OCI-LY7 (cell line): Measurements from ENCODE around the gene UBE2C. TPM values are rescaled to one million over a fixed set of nuclear protein-coding genes. Genes with fewer than 3 reads are reported as not detected.
"Not testable (repeated sequence)": the region's sequence is repeated elsewhere in the genome, so short reads cannot be mapped to it uniquely, and the experiment has no call there.

Experiments
- BruUV-seq: library from RNA; stranded (reverse); fragments of 400-500 nt; replicated peaks from 2 replicates; lab custom pipeline; 2021; lab: Mats Ljungman, UMichigan
- CTCF ChIA-PET: fragments of 300-600 bp; sonication (Branson Sonifier 250); formaldehyde crosslinking; loops from one replicate; lab custom pipeline; 2022; ENCODE audit warnings: antibody characterized with exemption; ENCODE audit not compliant: unreplicated experiment; lab: Charles Lee
- POLR2A ChIA-PET: fragments of 300-600 bp; sonication (Branson Sonifier 250); formaldehyde crosslinking; loops from one replicate; lab custom pipeline; 2022; ENCODE audit warnings: antibody characterized with exemption; lab: Charles Lee
- DNase-seq: peaks from one replicate; pipeline ENCODE4 v3.0.0-alpha.2; 2015; ENCODE audit warnings: low spot score
- H2AFZ ChIP-seq: fragments of 200-600 bp; sonication (generic), shearing (Covaris generic); 2 replicates; pipeline ENCODE4 v1.6.1; 2014; ENCODE audit warnings: mild to moderate bottlenecking, antibody characterized with exemption, low read length, moderate library complexity
- H3K27ac ChIP-seq: fragments of 200-600 bp; sonication (generic); 2 replicates; pipeline ENCODE4 v1.5.1; 2014; ENCODE audit warnings: mixed run types, low read depth, mild to moderate bottlenecking, moderate library complexity, low read length, inconsistent platforms; ENCODE audit not compliant: poor library complexity, severe bottlenecking
- H3K36me3 ChIP-seq: fragments of 200-600 bp; sonication (generic); 2 replicates; pipeline ENCODE4 v1.6.1; 2014; ENCODE audit warnings: mild to moderate bottlenecking, antibody characterized with exemption, low read length, moderate library complexity, mixed read lengths; ENCODE audit not compliant: insufficient read depth
- H3K4me1 ChIP-seq: fragments of 200-600 bp; sonication (generic); 2 replicates; pipeline ENCODE4 v1.5.1; 2014; ENCODE audit warnings: mild to moderate bottlenecking, low read length; ENCODE audit not compliant: insufficient read depth, poor library complexity, severe bottlenecking
- H3K4me2 ChIP-seq: fragments of 200-600 bp; sonication (generic); 2 replicates; pipeline ENCODE4 v1.6.1; 2014; ENCODE audit warnings: mild to moderate bottlenecking, low read length
- H3K4me3 ChIP-seq: fragments of 200-600 bp; sonication (generic); 2 replicates; pipeline ENCODE4 v1.5.1; 2014; ENCODE audit warnings: mild to moderate bottlenecking, low read depth, low read length; ENCODE audit not compliant: poor library complexity, severe bottlenecking
- H3K79me2 ChIP-seq: fragments of 200-600 bp; sonication (generic); 2 replicates; pipeline ENCODE4 v1.6.1; 2016; ENCODE audit warnings: low read depth, mild to moderate bottlenecking, low read length, moderate library complexity, mixed read lengths; ENCODE audit not compliant: insufficient read depth
- H3K9me2 ChIP-seq: fragments of 200-600 bp; sonication (generic); 2 replicates; pipeline ENCODE4 v1.6.1; 2016; ENCODE audit warnings: mild to moderate bottlenecking, low read length, mixed read lengths; ENCODE audit not compliant: insufficient read depth
- H3K9me3 ChIP-seq: fragments of 200-600 bp; sonication (generic); 2 replicates; pipeline ENCODE4 v1.6.1; 2014; ENCODE audit warnings: mild to moderate bottlenecking, mixed run types, low read length, mixed read lengths
- H4K20me1 ChIP-seq: fragments of 200-600 bp; sonication (generic); 2 replicates; pipeline ENCODE4 v1.6.1; 2014; ENCODE audit warnings: mild to moderate bottlenecking, antibody characterized with exemption, low read length, moderate library complexity, mixed read lengths; ENCODE audit not compliant: insufficient read depth
- EZH2phosphoT487 ChIP-seq: fragments of 200-600 bp; sonication (generic); IDR thresholded peaks from 2 replicates; pipeline ENCODE4 v1.6.1; 2018; ENCODE audit warnings: low read depth, borderline replicate concordance, mild to moderate bottlenecking, mixed run types, antibody characterized with exemption, low read length, moderate library complexity, mixed read lengths
- intact Hi-C: fragments of 100-400 bp; cut with micrococcal nuclease; formaldehyde crosslinking; loops from one replicate; pipeline ENCODE4 v1.10.0; 2022; ENCODE audit not compliant: unreplicated experiment
- total RNA-seq, 2 experiments: library from RNA; depleted of rRNA in 1 of 2; stranded (reverse); fragments of >200 nt in 1 of 2; shearing (Covaris generic) in 1 of 2; gene quantifications; 2 replicates each; pipeline ENCODE4 v1.2.3, GENCODE V29; 2014 to 2022
- TF ChIP-seq, protein P1 (sequence below): fragments of 200-600 bp; sonication (generic); conservative IDR thresholded peaks from 2 replicates; pipeline ENCODE4 v1.5.1; 2014; ENCODE audit warnings: mild to moderate bottlenecking, antibody characterized with exemption, low read length, moderate library complexity, mixed read lengths

The UBE2C gene
- total RNA-seq, 2 experiments from 2014 or later = 222 to 269 TPM

DNA sequence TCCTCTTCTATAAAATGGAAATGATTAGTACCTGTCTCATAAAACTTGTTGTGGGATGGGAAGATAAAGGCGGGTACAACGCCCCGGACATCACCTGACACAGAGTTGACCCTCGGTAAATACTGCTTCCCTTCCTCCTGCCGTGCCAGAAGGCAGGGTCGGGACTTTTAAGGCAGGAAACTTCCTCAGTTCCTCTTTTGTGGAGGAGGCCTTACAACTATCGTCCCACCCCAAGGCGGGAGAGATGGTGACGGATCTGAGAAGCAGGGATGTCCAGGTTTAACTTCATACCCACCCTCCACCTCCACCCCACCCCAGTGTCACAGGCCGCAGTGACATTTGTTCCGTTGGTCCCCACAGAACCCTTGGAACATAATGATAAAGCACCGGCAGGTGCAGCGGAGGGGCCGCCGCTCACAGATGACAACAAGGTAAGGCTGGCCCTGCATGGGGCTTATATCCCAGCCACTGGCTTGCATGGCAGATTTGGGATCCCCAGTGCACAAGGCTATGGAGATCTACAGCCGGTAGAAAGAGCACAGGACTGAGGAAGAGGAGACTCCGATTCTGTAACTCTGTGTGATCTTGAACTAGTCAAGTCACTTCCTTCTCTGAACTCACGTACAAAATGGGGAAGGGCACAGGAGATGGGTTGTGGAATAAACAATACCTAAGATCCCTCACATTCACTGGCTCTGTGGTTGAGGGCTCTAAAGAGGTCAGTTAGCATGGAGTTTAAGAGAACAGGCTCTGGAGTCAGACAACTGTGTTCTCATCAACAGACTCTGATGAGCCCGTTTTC lies 19.9 kb upstream of the UBE2C start:
- Histone ChIP-seq H3K9me2 (no peaks in the 10 kb centered on the region), H3K36me3 (peaks cover 33% of the 10 kb centered on the region), H4K20me1 (no peaks in the 10 kb centered on the region), H3K27ac (peak overlapping the region; percentile 44), H3K79me2 (peaks cover 7% of the 10 kb centered on the region; the same call in 1 of the 2 replicates), H3K4me2 (peak overlapping the region; percentile 95), H2AFZ (peak overlapping the region; percentile 82), H3K9me3 (no peaks in the 10 kb centered on the region), H3K4me1 (peaks cover 8% of the 10 kb centered on the region), H3K4me3 (peak overlapping the region; percentile 97)
- TF ChIP-seq, protein P1, sequence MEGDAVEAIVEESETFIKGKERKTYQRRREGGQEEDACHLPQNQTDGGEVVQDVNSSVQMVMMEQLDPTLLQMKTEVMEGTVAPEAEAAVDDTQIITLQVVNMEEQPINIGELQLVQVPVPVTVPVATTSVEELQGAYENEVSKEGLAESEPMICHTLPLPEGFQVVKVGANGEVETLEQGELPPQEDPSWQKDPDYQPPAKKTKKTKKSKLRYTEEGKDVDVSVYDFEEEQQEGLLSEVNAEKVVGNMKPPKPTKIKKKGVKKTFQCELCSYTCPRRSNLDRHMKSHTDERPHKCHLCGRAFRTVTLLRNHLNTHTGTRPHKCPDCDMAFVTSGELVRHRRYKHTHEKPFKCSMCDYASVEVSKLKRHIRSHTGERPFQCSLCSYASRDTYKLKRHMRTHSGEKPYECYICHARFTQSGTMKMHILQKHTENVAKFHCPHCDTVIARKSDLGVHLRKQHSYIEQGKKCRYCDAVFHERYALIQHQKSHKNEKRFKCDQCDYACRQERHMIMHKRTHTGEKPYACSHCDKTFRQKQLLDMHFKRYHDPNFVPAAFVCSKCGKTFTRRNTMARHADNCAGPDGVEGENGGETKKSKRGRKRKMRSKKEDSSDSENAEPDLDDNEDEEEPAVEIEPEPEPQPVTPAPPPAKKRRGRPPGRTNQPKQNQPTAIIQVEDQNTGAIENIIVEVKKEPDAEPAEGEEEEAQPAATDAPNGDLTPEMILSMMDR = no peak
- no peak for TF ChIP-seq EZH2phosphoT487
- TSS peak; percentile 74 for BruUV-seq
- intact Hi-C loops = loop anchor here (5.0 kb wide), 1 partner anchor 895 kb away; the partner anchor contains the start of gene TP53RK
- DNase-seq = peak; percentile 37
- ChIA-PET CTCF (no interaction called here), POLR2A (interaction anchor here (1.2 kb wide), 1 partner anchor 180 kb away, joined by 3 read pairs; no protein-coding TSS in a partner anchor)

DNA sequence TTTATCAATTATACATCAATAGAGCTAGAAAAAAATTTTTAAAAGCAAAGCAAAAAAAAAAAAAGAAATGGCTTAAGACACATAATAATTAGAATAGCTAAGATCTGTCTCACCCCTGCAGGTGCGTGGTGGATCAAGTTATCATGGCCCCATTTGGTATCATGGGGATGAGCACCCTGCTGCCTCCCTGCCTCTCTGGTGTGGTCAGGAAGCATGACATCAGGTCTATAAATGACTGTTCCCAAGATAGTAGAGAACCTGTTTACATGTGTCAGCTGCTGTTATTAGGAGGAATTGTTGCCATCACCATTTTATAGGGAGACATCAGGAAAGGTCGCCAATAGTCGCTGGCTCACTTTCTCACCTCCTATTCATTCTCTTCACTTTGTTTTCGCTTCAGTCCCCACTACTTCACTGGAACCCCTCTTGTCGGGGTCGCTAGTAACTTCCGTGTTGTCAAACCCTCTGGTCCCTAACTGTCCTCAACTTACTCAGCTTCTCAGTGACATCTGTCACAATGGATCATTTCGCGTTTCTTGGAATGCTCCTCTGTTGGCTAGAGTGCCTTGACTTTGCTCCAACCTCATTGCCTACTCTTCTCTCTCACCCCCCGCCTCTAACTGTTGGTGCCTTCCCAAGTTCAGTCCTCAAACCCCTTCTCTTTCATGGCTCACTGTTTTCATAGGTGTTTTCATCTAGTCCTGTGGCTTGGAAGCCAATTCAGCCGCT lies 15.9 kb upstream of the UBE2C start:
- Histone ChIP-seq H3K9me3 (no peaks in the 10 kb centered on the region), H3K27ac (no peak overlapping the region), H3K9me2 (no peaks in the 10 kb centered on the region), H3K4me2 (no peak overlapping the region), H4K20me1 (no peaks in the 10 kb centered on the region), H3K79me2 (peaks cover 7% of the 10 kb centered on the region; the same call in 1 of the 2 replicates), H3K36me3 (peaks cover 47% of the 10 kb centered on the region), H3K4me1 (peaks cover 6% of the 10 kb centered on the region), H2AFZ (no peak overlapping the region), H3K4me3 (no peak overlapping the region)
- BruUV-seq = no TSS peak
- DNase-seq = no peak
- CTCF ChIA-PET = no interaction called here
- TF ChIP-seq, protein P1 = no peak
- TF ChIP-seq EZH2phosphoT487 = no peak
- intact Hi-C loops = no loop called here
- POLR2A ChIA-PET = interaction anchor here (0.7 kb wide), 2 partner anchors 20 to 27 kb away, joined by 3 read pairs; no protein-coding TSS in a partner anchor

DNA sequence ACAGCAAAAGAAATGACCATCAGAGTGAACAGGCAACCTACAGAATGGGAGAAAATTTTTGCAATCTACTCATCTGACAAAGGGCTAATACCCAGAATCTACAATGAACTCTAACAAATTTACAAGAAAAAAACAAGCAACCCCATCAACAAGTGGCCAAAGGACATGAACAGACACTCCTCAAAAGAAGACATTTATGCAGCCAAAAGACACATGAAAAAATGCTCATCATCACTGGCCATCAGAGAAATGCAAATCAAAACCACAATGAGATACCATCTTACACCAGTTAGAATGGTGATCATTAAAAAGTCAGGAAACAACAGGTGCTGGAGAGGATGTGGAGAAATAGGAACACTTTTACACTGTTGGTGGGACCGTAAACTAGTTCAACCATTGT lies 14.9 kb upstream of the UBE2C start:
- DNase-seq, H2AFZ ChIP-seq, H3K79me2 ChIP-seq, H3K4me2 ChIP-seq, H3K9me2 ChIP-seq, H3K27ac ChIP-seq, POLR2A ChIA-PET, H3K9me3 ChIP-seq, H3K4me3 ChIP-seq, intact Hi-C loops, H3K4me1 ChIP-seq, CTCF ChIA-PET, H4K20me1 ChIP-seq: not testable (repeated sequence)
- BruUV-seq = TSS peak; percentile 31
- peaks cover 55% of the 10 kb centered on the region for H3K36me3 ChIP-seq

DNA sequence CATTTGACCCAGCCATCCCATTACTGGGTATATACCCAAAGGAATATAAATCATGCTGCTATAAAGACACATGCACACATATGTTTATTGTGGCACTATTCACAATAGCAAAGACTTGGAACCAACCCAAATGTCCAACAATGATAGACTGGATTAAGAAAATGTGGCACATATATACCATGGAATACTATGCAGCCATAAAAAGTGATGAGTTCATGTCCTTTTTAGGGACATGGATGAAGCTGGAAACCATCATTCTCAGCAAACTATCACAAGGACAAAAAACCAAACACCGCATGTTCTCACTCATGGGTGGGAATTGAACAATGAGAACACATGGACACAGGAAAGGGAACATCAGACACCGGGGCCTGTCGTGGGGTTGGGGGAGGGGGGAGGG lies 14.5 kb upstream of the UBE2C start:
- H4K20me1 ChIP-seq, POLR2A ChIA-PET, CTCF ChIA-PET, BruUV-seq, H3K4me1 ChIP-seq, H2AFZ ChIP-seq, H3K27ac ChIP-seq, H3K9me2 ChIP-seq, H3K79me2 ChIP-seq, H3K4me2 ChIP-seq, DNase-seq, intact Hi-C loops, H3K4me3 ChIP-seq, H3K9me3 ChIP-seq: not testable (repeated sequence)
- H3K36me3 ChIP-seq = peaks cover 59% of the 10 kb centered on the region
